ENCODE measurements around the gene IFITM5.
"Not testable (repeated sequence)": the region's sequence is repeated elsewhere in the genome, so short reads cannot be mapped to it uniquely, and the experiment has no call there.

IFITM5 gene

GRCh38 chr11:313304-313786 lies 14.0 kb upstream of the IFITM5 start:
- in situ Hi-C loops (cut with MboI; ENCODE audit: low sequenced_read_pairs) = no loop called here

GRCh38 chr11:312092-312816 lies 12.9 kb upstream of the IFITM5 start:
- in situ Hi-C loops (cut with MboI; ENCODE audit: low sequenced_read_pairs) = no loop called here

DNA sequence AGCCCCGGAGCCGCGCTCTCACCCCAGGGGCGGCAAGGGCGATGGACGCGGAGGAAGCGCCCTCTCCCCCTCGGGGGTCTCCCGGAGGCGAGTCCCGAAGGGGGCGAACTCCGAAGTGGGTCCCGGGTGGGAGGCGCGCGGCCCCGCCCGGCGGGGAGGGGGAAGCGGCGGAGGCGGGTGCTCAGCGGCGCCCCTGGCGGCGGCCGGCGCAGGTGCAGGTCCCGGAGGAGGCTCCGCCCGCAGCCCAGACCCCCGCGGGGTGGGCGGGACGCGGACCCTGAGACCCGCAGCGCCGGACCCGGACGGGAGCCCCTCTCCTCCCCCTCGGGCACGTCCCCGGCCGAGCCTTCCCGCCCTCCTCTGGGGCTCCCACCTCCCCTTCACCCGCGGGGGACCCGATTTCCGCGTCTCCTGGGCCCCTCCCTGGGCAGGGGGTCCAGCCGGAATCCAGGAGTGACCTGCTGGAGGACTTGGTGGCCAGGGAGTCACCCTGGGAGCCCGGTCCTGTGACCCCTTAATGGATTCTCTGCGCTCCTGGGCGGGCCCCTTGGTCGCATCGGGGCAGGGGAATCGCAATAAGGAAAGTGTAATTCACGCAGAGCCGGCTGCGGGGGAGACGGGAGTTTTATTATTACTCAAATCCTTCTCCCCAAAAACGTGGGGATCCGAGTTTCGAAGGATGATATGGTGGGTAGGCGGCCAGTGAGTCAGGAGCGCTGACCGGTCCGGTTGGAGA lies 11.9 kb upstream of the IFITM5 start:
- in situ Hi-C loops (cut with MboI; ENCODE audit: low sequenced_read_pairs) = not testable (repeated sequence)

GRCh38 chr11:309979-310572 lies 10.8 kb upstream of the IFITM5 start:
- in situ Hi-C loops (cut with MboI; ENCODE audit: low sequenced_read_pairs) = not testable (repeated sequence)

DNA sequence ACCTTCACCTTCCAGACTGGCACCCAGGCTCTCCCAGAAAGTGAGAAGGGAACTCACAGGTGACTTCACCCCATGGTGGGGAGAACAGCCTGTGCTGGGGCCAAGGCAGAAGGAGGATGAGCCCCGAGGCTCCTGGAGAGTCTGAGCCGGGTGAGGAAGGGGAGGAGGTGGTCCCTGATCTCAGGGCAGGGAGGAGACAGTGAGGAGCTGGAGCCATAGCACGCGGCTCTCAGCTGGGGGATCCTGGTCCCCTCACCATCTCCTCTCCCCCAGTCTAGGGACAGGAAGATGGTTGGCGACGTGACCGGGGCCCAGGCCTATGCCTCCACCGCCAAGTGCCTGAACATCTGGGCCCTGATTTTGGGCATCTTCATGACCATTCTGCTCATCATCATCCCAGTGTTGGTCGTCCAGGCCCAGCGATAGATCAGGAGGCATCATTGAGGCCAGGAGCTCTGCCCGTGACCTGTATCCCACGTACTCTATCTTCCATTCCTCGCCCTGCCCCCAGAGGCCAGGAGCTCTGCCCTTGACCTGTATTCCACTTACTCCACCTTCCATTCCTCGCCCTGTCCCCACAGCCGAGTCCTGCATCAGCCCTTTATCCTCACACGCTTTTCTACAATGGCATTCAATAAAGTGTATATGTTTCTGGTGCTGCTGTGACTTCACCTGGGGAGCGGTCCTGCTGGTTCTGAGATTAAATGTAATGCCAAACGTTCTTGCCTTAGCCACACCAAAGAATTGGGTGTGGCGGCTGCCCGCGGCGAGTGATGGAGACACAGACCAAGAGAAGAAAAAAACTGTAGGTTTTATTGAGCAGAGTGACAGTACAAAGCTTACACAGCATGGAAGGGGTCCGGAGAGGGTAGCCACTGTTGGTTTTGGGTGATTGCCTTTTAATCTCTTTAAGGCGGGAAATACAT lies 9.7 kb upstream of the IFITM5 start:
- in situ Hi-C loops (cut with MboI; ENCODE audit: low sequenced_read_pairs) = not testable (repeated sequence)

- in situ Hi-C loops (cut with MboI; ENCODE audit: low sequenced_read_pairs) = not testable (repeated sequence)
Observed at GRCh38 chr11:307766-308708, 8.7 kb upstream of the IFITM5 start, which contains the start of gene IFITM2. TSS of gene IFITM2 (plus strand) at chr11:307816. CDS start at chr11:308193, 377 bp downstream.

DNA sequence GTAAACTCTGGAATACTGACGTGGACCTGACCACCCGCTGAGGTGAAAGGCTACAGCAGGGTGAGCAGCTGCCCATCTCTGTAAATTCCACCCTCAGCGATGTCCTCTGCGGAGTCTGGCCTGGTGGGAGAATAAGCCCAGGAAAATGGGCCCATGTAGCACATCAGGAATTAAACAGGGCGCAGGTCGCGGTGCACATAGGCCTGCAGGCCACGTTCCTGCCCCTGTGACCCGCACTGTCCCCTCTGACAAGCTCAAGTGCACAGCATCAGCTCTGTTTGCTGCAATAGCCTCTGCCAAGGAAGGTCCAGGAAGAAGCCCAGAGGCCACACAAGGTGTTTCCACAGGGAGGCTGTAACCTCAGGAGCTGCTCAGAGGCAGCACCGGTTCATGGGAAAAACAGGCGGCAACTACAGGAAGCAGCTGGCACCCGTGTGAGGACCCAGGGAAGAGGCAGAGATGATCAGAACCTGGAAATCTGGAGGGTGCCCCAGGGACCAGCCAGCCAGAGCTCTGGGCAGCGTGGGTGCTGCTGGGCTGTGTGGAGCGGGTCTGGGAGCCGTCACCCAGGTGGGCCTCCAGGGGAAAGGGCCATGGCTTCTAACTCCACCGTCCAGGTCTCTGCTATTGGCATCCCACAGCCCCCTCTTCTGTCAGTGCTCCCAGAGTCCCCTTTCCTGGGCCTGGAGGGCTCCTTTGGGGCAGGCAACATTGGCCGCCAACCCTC lies 7.5 kb upstream of the IFITM5 start:
- in situ Hi-C loops (cut with MboI; ENCODE audit: low sequenced_read_pairs) = no loop called here

DNA sequence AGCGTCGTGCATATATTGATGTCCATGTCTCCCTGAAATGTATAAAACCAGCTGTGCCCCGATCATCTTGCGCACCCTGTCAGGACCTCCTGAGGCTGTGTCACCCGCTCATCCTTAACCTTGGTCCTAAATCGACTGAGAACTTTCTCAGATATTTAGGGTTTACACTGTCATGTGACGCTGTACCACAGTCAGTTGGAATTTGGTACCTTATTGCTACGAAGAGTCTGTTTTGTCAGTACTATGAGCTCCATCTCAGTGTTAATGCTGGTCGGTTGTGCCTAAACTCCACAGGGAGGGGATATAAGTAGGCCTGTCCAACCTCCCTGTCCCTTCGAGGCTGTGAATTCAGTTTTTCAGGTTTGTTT lies 6.5 kb upstream of the IFITM5 start:
- in situ Hi-C loops (cut with MboI; ENCODE audit: low sequenced_read_pairs) = no loop called here

DNA sequence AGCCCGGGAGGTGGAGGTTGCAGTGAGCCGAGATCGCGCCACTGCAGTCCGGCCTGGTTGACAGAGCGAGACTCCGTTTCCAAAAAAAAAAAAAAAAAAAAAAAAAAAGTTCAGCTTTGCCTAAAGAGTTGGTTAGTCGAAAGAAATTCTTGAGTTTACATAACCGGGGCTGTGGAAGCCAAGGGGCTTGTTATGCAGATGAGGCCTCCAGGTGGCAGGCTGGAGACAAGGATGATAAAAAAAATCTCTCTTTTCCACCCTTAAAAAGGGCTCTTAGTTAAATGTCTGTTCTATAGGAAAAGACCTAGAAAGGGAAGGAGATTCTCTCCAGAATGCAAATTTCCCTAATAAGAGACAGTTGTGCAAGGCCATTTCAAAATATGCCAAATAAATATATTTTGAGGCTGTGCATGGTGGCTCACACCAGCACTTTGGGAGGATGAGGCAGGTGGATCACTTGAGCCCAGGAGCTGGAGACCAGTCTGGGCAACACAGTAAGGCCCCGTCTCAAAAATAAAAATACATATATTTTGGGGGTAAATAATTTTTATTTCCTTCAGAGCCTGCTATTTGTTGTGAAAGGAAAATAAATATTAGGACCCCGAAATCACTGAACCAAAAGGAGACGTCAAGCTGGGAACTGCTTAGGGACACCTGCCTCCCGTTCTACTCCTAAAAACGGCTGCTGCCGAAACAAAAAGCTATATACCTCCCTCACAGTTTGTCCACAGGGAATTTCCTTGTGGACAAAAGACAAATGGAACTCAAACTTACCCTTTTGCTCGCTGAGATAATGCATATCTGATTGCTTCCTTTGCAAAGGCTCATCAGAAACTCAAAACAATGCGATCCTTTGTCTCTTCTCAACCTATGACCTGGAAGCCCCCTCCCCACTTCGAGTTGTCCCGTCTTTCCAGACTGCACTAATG lies 5.9 kb upstream of the IFITM5 start:
- in situ Hi-C loops (cut with MboI; ENCODE audit: low sequenced_read_pairs) = no loop called here

- in situ Hi-C loops (cut with MboI; ENCODE audit: low sequenced_read_pairs) = no loop called here
Observed at GRCh38 chr11:304061-304506, 4.8 kb upstream of the IFITM5 start.

- in situ Hi-C loops (cut with MboI; ENCODE audit: low sequenced_read_pairs) = no loop called here
Observed at GRCh38 chr11:303363-303762, 4.0 kb upstream of the IFITM5 start.

GRCh38 chr11:299951-300735 lies 817 bp upstream of the IFITM5 start:
- in situ Hi-C loops (cut with MboI; ENCODE audit: low sequenced_read_pairs) = no loop called here

GRCh38 chr11:298406-299065 lies 790 bp downstream of the IFITM5 start:
- in situ Hi-C loops (cut with MboI; ENCODE audit: low sequenced_read_pairs) = no loop called here

DNA sequence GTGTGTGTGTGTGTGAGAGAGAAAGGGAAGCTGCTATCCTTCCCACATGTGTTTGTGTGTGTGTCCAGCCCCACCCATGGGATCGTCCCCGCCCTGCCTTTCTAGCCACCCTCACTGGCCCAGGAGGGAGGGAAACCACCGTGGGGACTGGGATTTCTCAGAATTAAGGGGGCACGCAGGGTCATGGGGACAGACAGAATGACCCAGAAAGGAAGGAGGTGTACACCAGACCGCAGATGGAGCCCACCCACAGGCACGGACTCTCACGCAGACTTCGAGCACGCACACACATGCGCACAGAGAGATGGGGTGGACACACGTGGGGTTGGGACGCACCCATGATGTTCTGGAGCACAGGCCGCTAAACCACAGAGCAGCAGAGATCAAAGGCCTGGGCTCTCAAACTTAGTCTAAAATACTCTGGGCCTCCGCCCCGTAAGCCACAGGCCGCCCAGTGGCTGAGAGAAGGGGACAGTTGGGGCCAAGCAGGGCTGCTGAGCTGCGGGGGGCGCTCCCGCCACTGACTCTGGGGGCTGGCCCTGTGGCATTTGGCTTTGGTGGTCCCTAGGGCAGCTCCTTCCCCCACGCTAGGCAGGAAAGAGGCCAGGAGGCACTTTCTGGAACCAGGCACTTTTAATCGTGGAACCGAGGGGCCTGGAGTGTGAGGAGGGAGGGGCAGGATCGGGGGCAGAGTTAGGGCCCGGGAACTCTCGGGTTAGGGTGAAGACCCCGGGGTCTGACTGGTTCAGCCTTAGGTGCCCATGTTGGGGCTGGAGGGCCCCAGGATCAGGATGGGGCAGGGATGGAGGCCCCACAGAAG lies 1.5 kb downstream of the IFITM5 start:
- in situ Hi-C loops (cut with MboI; ENCODE audit: low sequenced_read_pairs) = no loop called here

- in situ Hi-C loops (cut with MboI; ENCODE audit: low sequenced_read_pairs) = no loop called here
Observed at GRCh38 chr11:297051-297585, 2.2 kb downstream of the IFITM5 start.

All from hTERT RPE-1 (cell line).